Measurements from ENCODE around the gene FBXL13. TPM values are rescaled to one million over a fixed set of nuclear protein-coding genes. Genes with fewer than 3 reads are reported as not detected.

Gene FBXL13
- total RNA-seq (1 to 10 TPM in 1 of 4 donors, under 1 TPM in 3; 0.34 to 1.3 (median 0.68) TPM), polyA plus RNA-seq (0.07 TPM)
- long read RNA-seq, donor 1, partial matches to known transcripts = 0 of 2 reads
- long read RNA-seq, donor 1, other reads (novel, unspliced or antisense) = 2 of 2 reads
- long read RNA-seq, donor 2 = 0 reads
- long read RNA-seq, donor 3, partial matches to known transcripts = 0 of 3 reads
- long read RNA-seq, donor 3, other reads (novel, unspliced or antisense) = 3 of 3 reads
- long read RNA-seq, donor 4 = 0 reads

GRCh38 chr7:103074519-103075336 lies at the start of gene FBXL13, which contains the start of gene ARMC10:
Gene FBXL13 (minus strand): TSS chr7:103074796.
Gene ARMC10 (plus strand): TSS chr7:103075140. CDS start chr7:103075273, 133 bp downstream.
- DNase-seq = peak; percentile 89 to 96 (median 96)
- peak within 1 kb of the TSS; percentile 75 for H3K4me3 ChIP-seq (ENCODE audit: low read length)

GRCh38 chr7:103123529-103123928 lies 48.9 kb upstream of the FBXL13 start:
- 60% methylated on average over 3 of the region's 3 CpGs for WGBS
- Histone ChIP-seq H3K27ac (ENCODE audit: low read length) (no peak overlapping the region), H3K9me3 (ENCODE audit: control insufficient read depth, low read length) (no peaks in the 10 kb centered on the region), H3K4me3 (ENCODE audit: low read length) (no peak overlapping the region), H3K27me3 (ENCODE audit: control insufficient read depth, insufficient read depth) (no peaks in the 10 kb centered on the region), H3K4me1 (ENCODE audit: control insufficient read depth, insufficient read depth, low read length) (no peaks in the 10 kb centered on the region)
- ATAC-seq = no peak
- DNase-seq = no peak
- intact Hi-C loops (cut with DNase I) = no loop called here

More at GRCh38 chr7:103074519-103075336, at the start of gene FBXL13, which contains the start of gene ARMC10:
- H3K27ac ChIP-seq (ENCODE audit: low read length) = peak within 1 kb of the TSS; percentile 69
- intact Hi-C loops (cut with DNase I) = no loop called here
- H3K4me1 ChIP-seq (ENCODE audit: control insufficient read depth, insufficient read depth, low read length) = no peaks in the 10 kb centered on the region
- H3K9me3 ChIP-seq (ENCODE audit: control insufficient read depth, low read length) = no peaks in the 10 kb centered on the region
- no peaks in the 10 kb centered on the region for H3K27me3 ChIP-seq (ENCODE audit: control insufficient read depth, insufficient read depth)
- under 1% methylated on average over 83 of the region's 83 CpGs for WGBS
- peak; percentile 98 for ATAC-seq

- no peaks in the 10 kb centered on the region for H3K4me1 ChIP-seq (ENCODE audit: control insufficient read depth, insufficient read depth, low read length)
- no peak overlapping the region for H3K27ac ChIP-seq (ENCODE audit: low read length)
- ATAC-seq (no peak), DNase-seq (no peak)
- no peaks in the 10 kb centered on the region for H3K9me3 ChIP-seq (ENCODE audit: control insufficient read depth, low read length)
- intact Hi-C loops (cut with DNase I) = no loop called here
- H3K27me3 ChIP-seq (ENCODE audit: control insufficient read depth, insufficient read depth) = no peaks in the 10 kb centered on the region
- no peak overlapping the region for H3K4me3 ChIP-seq (ENCODE audit: low read length)
Measured at GRCh38 chr7:103121641-103122040, 47.0 kb upstream of the FBXL13 start.

GRCh38 chr7:103120362-103120761 lies 45.8 kb upstream of the FBXL13 start:
- intact Hi-C loops (cut with DNase I) = no loop called here
- H3K9me3 ChIP-seq (ENCODE audit: control insufficient read depth, low read length) = no peaks in the 10 kb centered on the region
- no peak overlapping the region for H3K27ac ChIP-seq (ENCODE audit: low read length)
- H3K4me1 ChIP-seq (ENCODE audit: control insufficient read depth, insufficient read depth, low read length) = no peaks in the 10 kb centered on the region
- ATAC-seq = no peak
- H3K4me3 ChIP-seq (ENCODE audit: low read length) = no peak overlapping the region
- no peak for DNase-seq
- no peaks in the 10 kb centered on the region for H3K27me3 ChIP-seq (ENCODE audit: control insufficient read depth, insufficient read depth)
- WGBS = 94% methylated on average over 1 of the region's 1 CpG

GRCh38 chr7:103119791-103120291 lies 45.2 kb upstream of the FBXL13 start:
- Histone ChIP-seq H3K27me3 (ENCODE audit: control insufficient read depth, insufficient read depth) (no peaks in the 10 kb centered on the region), H3K4me3 (ENCODE audit: low read length) (no peak overlapping the region), H3K27ac (ENCODE audit: low read length) (no peak overlapping the region), H3K9me3 (ENCODE audit: control insufficient read depth, low read length) (no peaks in the 10 kb centered on the region), H3K4me1 (ENCODE audit: control insufficient read depth, insufficient read depth, low read length) (no peaks in the 10 kb centered on the region)
- WGBS = 93% methylated on average over 11 of the region's 11 CpGs
- DNase-seq (no peak), ATAC-seq (no peak)
- intact Hi-C loops (cut with DNase I) = no loop called here

GRCh38 chr7:103117465-103117864 lies 42.9 kb upstream of the FBXL13 start:
- H3K9me3 ChIP-seq (ENCODE audit: control insufficient read depth, low read length) = no peaks in the 10 kb centered on the region
- no peak overlapping the region for H3K4me3 ChIP-seq (ENCODE audit: low read length)
- H3K27me3 ChIP-seq (ENCODE audit: control insufficient read depth, insufficient read depth) = no peaks in the 10 kb centered on the region
- H3K27ac ChIP-seq (ENCODE audit: low read length) = no peak overlapping the region
- H3K4me1 ChIP-seq (ENCODE audit: control insufficient read depth, insufficient read depth, low read length) = no peaks in the 10 kb centered on the region
- intact Hi-C loops (cut with DNase I) = no loop called here
- no peak for DNase-seq
- WGBS = 90% methylated on average over 2 of the region's 2 CpGs
- no peak for ATAC-seq

GRCh38 chr7:103116991-103117390 lies 42.4 kb upstream of the FBXL13 start:
- Histone ChIP-seq H3K4me3 (ENCODE audit: low read length) (no peak overlapping the region), H3K9me3 (ENCODE audit: control insufficient read depth, low read length) (no peaks in the 10 kb centered on the region), H3K27me3 (ENCODE audit: control insufficient read depth, insufficient read depth) (no peaks in the 10 kb centered on the region), H3K27ac (ENCODE audit: low read length) (no peak overlapping the region), H3K4me1 (ENCODE audit: control insufficient read depth, insufficient read depth, low read length) (no peaks in the 10 kb centered on the region)
- intact Hi-C loops (cut with DNase I) = no loop called here
- ATAC-seq = no peak
- DNase-seq = no peak

GRCh38 chr7:103116511-103116910 lies 41.9 kb upstream of the FBXL13 start:
- Histone ChIP-seq H3K4me3 (ENCODE audit: low read length) (no peak overlapping the region), H3K27me3 (ENCODE audit: control insufficient read depth, insufficient read depth) (no peaks in the 10 kb centered on the region), H3K27ac (ENCODE audit: low read length) (no peak overlapping the region), H3K9me3 (ENCODE audit: control insufficient read depth, low read length) (no peaks in the 10 kb centered on the region), H3K4me1 (ENCODE audit: control insufficient read depth, insufficient read depth, low read length) (no peaks in the 10 kb centered on the region)
- intact Hi-C loops (cut with DNase I) = no loop called here
- WGBS = 98% methylated on average over 1 of the region's 1 CpG
- DNase-seq (no peak), ATAC-seq (no peak)

GRCh38 chr7:103115771-103116170 lies 41.2 kb upstream of the FBXL13 start:
- Histone ChIP-seq H3K9me3 (ENCODE audit: control insufficient read depth, low read length) (no peaks in the 10 kb centered on the region), H3K27ac (ENCODE audit: low read length) (no peak overlapping the region), H3K4me1 (ENCODE audit: control insufficient read depth, insufficient read depth, low read length) (no peaks in the 10 kb centered on the region), H3K27me3 (ENCODE audit: control insufficient read depth, insufficient read depth) (no peaks in the 10 kb centered on the region), H3K4me3 (ENCODE audit: low read length) (no peak overlapping the region)
- intact Hi-C loops (cut with DNase I) = no loop called here
- DNase-seq = no peak
- WGBS = 100% methylated on average over 4 of the region's 4 CpGs
- no peak for ATAC-seq

- H3K4me3 ChIP-seq (ENCODE audit: low read length) = no peak overlapping the region
- intact Hi-C loops (cut with DNase I) = no loop called here
- ATAC-seq (no peak), DNase-seq (no peak)
- 92% methylated on average over 1 of the region's 1 CpG for WGBS
- H3K27ac ChIP-seq (ENCODE audit: low read length) = no peak overlapping the region
- H3K9me3 ChIP-seq (ENCODE audit: control insufficient read depth, low read length) = no peaks in the 10 kb centered on the region
- no peaks in the 10 kb centered on the region for H3K4me1 ChIP-seq (ENCODE audit: control insufficient read depth, insufficient read depth, low read length)
- no peaks in the 10 kb centered on the region for H3K27me3 ChIP-seq (ENCODE audit: control insufficient read depth, insufficient read depth)
Measured at GRCh38 chr7:103114576-103115008, 40.0 kb upstream of the FBXL13 start.

- no peak overlapping the region for H3K27ac ChIP-seq (ENCODE audit: low read length)
- 99% methylated on average over 2 of the region's 2 CpGs for WGBS
- H3K4me1 ChIP-seq (ENCODE audit: control insufficient read depth, insufficient read depth, low read length) = no peaks in the 10 kb centered on the region
- DNase-seq (no peak), ATAC-seq (no peak)
- no peak overlapping the region for H3K4me3 ChIP-seq (ENCODE audit: low read length)
- no peaks in the 10 kb centered on the region for H3K9me3 ChIP-seq (ENCODE audit: control insufficient read depth, low read length)
- intact Hi-C loops (cut with DNase I) = no loop called here
- H3K27me3 ChIP-seq (ENCODE audit: control insufficient read depth, insufficient read depth) = no peaks in the 10 kb centered on the region
Measured at GRCh38 chr7:103113164-103113563, 38.6 kb upstream of the FBXL13 start.
